ENCODE results near the gene DDX56. TPM values are rescaled to one million over a fixed set of nuclear protein-coding genes. Genes with fewer than 3 reads are reported as not detected.

The DDX56 gene
- 56.9 and 67.7 TPM in 2 replicates for total RNA-seq (2012; rRNA removed)
- 58.2 and 59.4 TPM in 2 replicates for polyA plus RNA-seq (2012; rRNA removed)
- polyA plus RNA-seq (2012; cell fraction: cytosol; rRNA removed): 30.4 and 32.4 TPM in 2 replicates
- polyA plus RNA-seq (2012; cell fraction: nucleus; rRNA removed; ENCODE audit: low replicate concordance): 167 and 209 TPM in 2 replicates
- Bru-seq, nascent RNA: percentile 79 among the genes with signal in this experiment
- percentile 89 among the genes with signal in this experiment for BruChase-seq, experiment 1, labeled RNA remaining after a 6-hour chase
- BruChase-seq, experiment 2, labeled RNA remaining after a 2-hour chase: percentile 85 among the genes with signal in this experiment
- long read RNA-seq, transcript DDX56-201 (14 exons, 2,336 nt): major isoform, 41 of 65 reads
- long read RNA-seq, partial matches to known transcripts: 9 of 65 reads
- long read RNA-seq, other reads (novel, unspliced or antisense): 10 of 65 reads

- H4K8ac ChIP-seq (ENCODE audit: low read depth in 2 of 2, low read length in 2 of 2): peak within 1 kb of the TSS; percentile 84 to 96
- TF ChIP-seq FOS (IDR thresholded peaks at IDR 0.05; ENCODE audit: low read depth, low read length) (no peak), CHD1 (IDR thresholded peaks at IDR 0.05; ENCODE audit: low read depth, low read length) (no peak), MAZ (IDR thresholded peaks at IDR 0.05; ENCODE audit: borderline replicate concordance, low read depth, low read length) (no peak), POLR2A (IDR thresholded peaks at IDR 0.05; ENCODE audit: low read depth, low read length) (peak; percentile 70), MXI1 (IDR thresholded peaks at IDR 0.05; ENCODE audit: borderline replicate concordance, low read depth, low read length) (peak; percentile 93), RFX5 (IDR thresholded peaks at IDR 0.05; ENCODE audit: low read depth, low read length) (no peak), BHLHE40 (IDR thresholded peaks at IDR 0.05; ENCODE audit: low read depth, low read length) (0 out of 2 replicates have a peak, but pooled peaks have one; percentile 6)
- peak within 1 kb of the TSS; percentile 82 for H3K14ac ChIP-seq (replicated peaks; ENCODE audit: low read depth, low read length)
- peak within 1 kb of the TSS; percentile 93 for H3K4me3 ChIP-seq (ENCODE audit: insufficient read depth, low read depth, low read length)
- CTCF ChIA-PET: no interaction called here
- H3K79me1 ChIP-seq (ENCODE audit: low read depth in 1 of 2, low read length in 2 of 2): peaks cover 48 to 62% of the 10 kb centered on the region in 2 experiments
- H3K9me3 ChIP-seq (ENCODE audit: control insufficient read depth, insufficient read depth, low read length): no peaks in the 10 kb centered on the region
- peak within 1 kb of the TSS; percentile 79 for H3K27ac ChIP-seq (ENCODE audit: insufficient read depth, low read length)
- peak within 1 kb of the TSS; percentile 93 for H2AK5ac ChIP-seq (ENCODE audit: low read depth, low read length)
- peak within 1 kb of the TSS; percentile 85 for H4K91ac ChIP-seq (ENCODE audit: insufficient read depth, low read depth, low read length)
- H3K4ac ChIP-seq (ENCODE audit: low read depth, low read length): peak within 1 kb of the TSS; percentile 89
- H2BK20ac ChIP-seq (ENCODE audit: low read depth, low read length): no peak within 1 kb of the TSS
- peak within 1 kb of the TSS; percentile 97 for H2AFZ ChIP-seq (replicated peaks; ENCODE audit: low read length, poor library complexity)
- H2AK9ac ChIP-seq (replicated peaks; ENCODE audit: low read depth, low read length, poor library complexity): peak within 1 kb of the TSS; percentile 98
- peak within 1 kb of the TSS; percentile 100 for H3K4me2 ChIP-seq (ENCODE audit: low read depth, low read length)
- ATAC-seq (ENCODE audit: low read depth) (peak; percentile 89), DNase-seq (peak; percentile 92)
- no peak within 1 kb of the TSS; the same call in 1 of the 2 replicates for H3K18ac ChIP-seq (ENCODE audit: low read depth, low read length)
- no peaks in the 10 kb centered on the region for H3K27me3 ChIP-seq (ENCODE audit: control insufficient read depth, insufficient read depth, low read length)
- H3K23ac ChIP-seq (ENCODE audit: low read depth, low read length): peak within 1 kb of the TSS; percentile 82
- H3K4me1 ChIP-seq (ENCODE audit: control insufficient read depth, insufficient read depth, low read length): peaks cover 5% of the 10 kb centered on the region
- H2BK5ac ChIP-seq (ENCODE audit: low read depth, low read length, poor library complexity, severe bottlenecking): peak within 1 kb of the TSS; percentile 48
- peaks cover 9% of the 10 kb centered on the region for H4K20me1 ChIP-seq (ENCODE audit: insufficient read depth, low read length)
- peaks cover 13% of the 10 kb centered on the region for H3K9me1 ChIP-seq (ENCODE audit: insufficient read depth, low read length)
- peaks cover 49% of the 10 kb centered on the region for H3K36me3 ChIP-seq (ENCODE audit: control insufficient read depth, insufficient read depth, low read length)
- in situ Hi-C loops (cut with MboI; ENCODE audit: low sequenced_read_pairs) (no loop called here), dilution Hi-C loops (cut with HindIII; ENCODE audit: low sequenced_read_pairs, unreplicated experiment) (no loop called here), intact Hi-C loops (cut with micrococcal nuclease) (no loop called here)
- H3K9ac ChIP-seq (ENCODE audit: low read depth, low read length): peak within 1 kb of the TSS; percentile 87
- no peak within 1 kb of the TSS for H2BK15ac ChIP-seq (ENCODE audit: low read depth, low read length)
- no peak within 1 kb of the TSS for H2BK120ac ChIP-seq (ENCODE audit: low read depth, low read length)
- 0% methylated on average over 38 of the region's 74 CpGs; no CpG with 5 or more reads in 1 of the 2 experiments for WGBS, 2 experiments (ENCODE audit: extremely low coverage in 2 of 2, insufficient read length in 1 of 2)
- POLR2A ChIA-PET (ENCODE audit: unreplicated experiment): interaction anchor here (0.5 kb wide), 1 partner anchor 25 kb away, joined by 6 read pairs; no protein-coding TSS in a partner anchor
- no TSS peak for BruUV-seq (replicated peaks)
- H3K56ac ChIP-seq (ENCODE audit: extremely low read depth, insufficient read depth, low read length): peak within 1 kb of the TSS; percentile 45; the same call in 1 of the 2 replicates
- peak within 1 kb of the TSS; percentile 88 for H4K5ac ChIP-seq (ENCODE audit: low read depth, low read length)
Measured at GRCh38 chr7:44573464-44574286, at the start of gene DDX56. TSS of gene DDX56 (minus strand) at chr7:44573908. CDS start at chr7:44573895, 13 bp downstream.
